Neuron (in vitro differentiated cells): ENCODE measurements around the gene PLEKHG3.
"Not testable (repeated sequence)": the region's sequence is repeated elsewhere in the genome, so short reads cannot be mapped to it uniquely, and the experiment has no call there.

Experiments used
- H2AFZ ChIP-seq: one replicate; pipeline ENCODE4 v1.6.1; 2013; ENCODE audit warnings: low read depth, mild to moderate bottlenecking, inconsistent platforms, low read length, moderate library complexity
- H3K27me3 ChIP-seq: one replicate; pipeline ENCODE4 v1.6.1; 2013; ENCODE audit warnings: low read length; ENCODE audit not compliant: insufficient read depth
- H3K36me3 ChIP-seq: one replicate; pipeline ENCODE4 v1.6.1; 2013; ENCODE audit warnings: low read length; ENCODE audit not compliant: insufficient read depth
- H3K4me1 ChIP-seq: one replicate; pipeline ENCODE4 v1.6.1; 2013; ENCODE audit warnings: low read length; ENCODE audit not compliant: insufficient read depth
- H3K4me3 ChIP-seq: 2 replicates; pipeline ENCODE4 v1.5.1; 2013; ENCODE audit warnings: mild to moderate bottlenecking, low read length, moderate library complexity
- H3K9me3 ChIP-seq: one replicate; pipeline ENCODE4 v1.6.1; 2013; ENCODE audit warnings: low read length

PLEKHG3 gene

GRCh38 chr14:64680013-64680713 lies 24.1 kb upstream of the PLEKHG3 start:
- Histone ChIP-seq H3K4me3 (no peak overlapping the region), H3K4me1 (no peaks in the 10 kb centered on the region), H2AFZ (no peak overlapping the region), H3K27me3 (peaks cover 7% of the 10 kb centered on the region), H3K36me3 (no peaks in the 10 kb centered on the region), H3K9me3 (no peaks in the 10 kb centered on the region)

GRCh38 chr14:64680714-64681065 lies 23.5 kb upstream of the PLEKHG3 start:
- Histone ChIP-seq H3K4me1 (no peaks in the 10 kb centered on the region), H2AFZ (no peak overlapping the region), H3K4me3 (no peak overlapping the region), H3K9me3 (no peaks in the 10 kb centered on the region), H3K27me3 (peaks cover 9% of the 10 kb centered on the region), H3K36me3 (no peaks in the 10 kb centered on the region)

DNA sequence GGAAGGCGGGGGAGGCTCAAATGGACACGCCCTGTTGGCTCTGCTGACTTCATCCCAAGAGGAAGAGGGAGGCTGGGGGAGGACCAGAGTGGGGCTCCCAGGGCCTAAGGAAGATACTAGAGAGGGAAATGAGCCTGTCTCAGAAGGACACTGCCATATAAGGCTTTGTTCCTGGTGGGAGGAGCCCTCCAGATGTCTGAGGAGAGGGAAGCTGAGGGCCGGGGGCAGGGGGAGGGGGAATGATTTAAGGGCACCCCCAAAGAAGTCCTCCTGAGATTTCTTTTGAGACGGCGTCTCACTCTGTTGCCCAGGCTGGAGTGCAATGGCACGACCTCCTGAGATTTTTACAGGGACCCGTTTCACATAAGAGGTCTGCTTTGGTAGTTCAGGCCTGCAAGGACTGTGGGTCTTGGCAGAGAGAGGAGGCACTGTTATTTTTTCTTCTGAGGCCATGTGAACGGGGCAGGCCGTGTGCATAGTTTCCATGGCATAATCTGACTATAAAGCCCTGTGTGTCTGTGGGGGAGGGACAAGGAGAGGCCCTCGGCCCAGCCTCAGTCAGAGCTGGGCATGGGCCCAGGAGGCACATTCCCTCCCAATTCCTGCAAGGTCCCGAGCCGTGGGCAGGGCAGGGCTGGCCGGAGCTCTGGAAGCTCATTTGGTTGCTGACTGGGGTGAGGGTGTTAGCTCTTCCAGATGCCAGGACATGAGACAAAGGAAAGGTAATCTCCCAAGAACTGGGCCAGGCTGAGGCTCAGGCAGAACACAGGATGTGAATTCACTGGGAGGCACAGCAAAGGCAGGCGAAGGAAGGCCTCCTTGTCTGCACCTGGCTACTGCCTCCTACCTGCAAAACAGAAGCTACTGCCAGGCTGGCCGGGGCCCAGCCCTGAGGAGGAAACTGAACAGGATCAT lies 22.2 kb upstream of the PLEKHG3 start:
- no peak overlapping the region for H3K4me3 ChIP-seq
- H3K36me3 ChIP-seq = no peaks in the 10 kb centered on the region
- no peak overlapping the region for H2AFZ ChIP-seq
- H3K4me1 ChIP-seq = no peaks in the 10 kb centered on the region
- H3K9me3 ChIP-seq = no peaks in the 10 kb centered on the region
- H3K27me3 ChIP-seq = peaks cover 12% of the 10 kb centered on the region

GRCh38 chr14:64682843-64683242 lies 21.4 kb upstream of the PLEKHG3 start:
- H2AFZ ChIP-seq = no peak overlapping the region
- H3K4me1 ChIP-seq = no peaks in the 10 kb centered on the region
- H3K4me3 ChIP-seq = no peak overlapping the region
- H3K36me3 ChIP-seq = no peaks in the 10 kb centered on the region
- no peaks in the 10 kb centered on the region for H3K9me3 ChIP-seq
- peaks cover 12% of the 10 kb centered on the region for H3K27me3 ChIP-seq

DNA sequence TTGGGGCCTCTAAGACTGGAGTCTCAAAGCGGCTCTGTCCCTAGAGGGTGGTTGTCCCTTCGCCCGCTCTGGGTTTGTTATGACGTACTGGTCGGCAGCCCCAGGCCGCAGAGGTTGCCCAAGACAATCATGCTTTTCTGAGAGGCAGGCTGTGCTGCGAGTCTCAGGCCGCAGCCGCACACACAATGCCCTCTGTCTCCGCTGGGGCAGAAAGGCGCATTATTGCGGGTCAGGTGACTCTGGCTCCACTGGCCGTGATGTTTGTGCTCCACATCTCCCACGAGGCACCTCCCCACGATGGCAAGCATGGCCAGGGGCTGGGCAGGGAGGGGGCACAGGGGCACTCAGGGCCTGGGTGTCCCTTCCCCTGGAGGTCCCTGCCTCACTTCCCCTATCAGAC lies 21.0 kb upstream of the PLEKHG3 start:
- Histone ChIP-seq H3K27me3 (peaks cover 14% of the 10 kb centered on the region), H3K36me3 (no peaks in the 10 kb centered on the region), H3K9me3 (no peaks in the 10 kb centered on the region), H3K4me3 (no peak overlapping the region), H2AFZ (no peak overlapping the region), H3K4me1 (no peaks in the 10 kb centered on the region)

DNA sequence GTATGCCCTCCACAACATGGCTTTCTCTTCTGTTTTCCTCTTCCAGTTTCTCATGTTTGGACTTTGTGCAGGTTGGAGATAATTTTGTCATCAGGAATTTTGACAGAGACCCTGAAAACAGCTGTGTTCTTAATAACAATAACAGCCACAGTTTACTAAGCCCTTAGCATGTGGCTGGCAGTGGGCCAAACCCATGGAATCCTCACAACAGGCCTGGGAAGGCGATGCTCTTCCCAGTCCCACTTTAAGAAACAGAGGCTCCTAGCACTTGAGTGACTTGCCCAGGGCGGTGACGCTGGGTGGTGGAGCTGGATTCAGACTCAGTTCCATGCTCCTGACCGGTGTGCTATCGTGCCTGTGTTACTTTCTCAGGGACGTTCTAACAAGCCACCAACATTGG lies 20.1 kb upstream of the PLEKHG3 start:
- Histone ChIP-seq H3K27me3 (peaks cover 22% of the 10 kb centered on the region), H2AFZ (no peak overlapping the region), H3K4me3 (no peak overlapping the region), H3K36me3 (no peaks in the 10 kb centered on the region), H3K4me1 (no peaks in the 10 kb centered on the region), H3K9me3 (no peaks in the 10 kb centered on the region)

DNA sequence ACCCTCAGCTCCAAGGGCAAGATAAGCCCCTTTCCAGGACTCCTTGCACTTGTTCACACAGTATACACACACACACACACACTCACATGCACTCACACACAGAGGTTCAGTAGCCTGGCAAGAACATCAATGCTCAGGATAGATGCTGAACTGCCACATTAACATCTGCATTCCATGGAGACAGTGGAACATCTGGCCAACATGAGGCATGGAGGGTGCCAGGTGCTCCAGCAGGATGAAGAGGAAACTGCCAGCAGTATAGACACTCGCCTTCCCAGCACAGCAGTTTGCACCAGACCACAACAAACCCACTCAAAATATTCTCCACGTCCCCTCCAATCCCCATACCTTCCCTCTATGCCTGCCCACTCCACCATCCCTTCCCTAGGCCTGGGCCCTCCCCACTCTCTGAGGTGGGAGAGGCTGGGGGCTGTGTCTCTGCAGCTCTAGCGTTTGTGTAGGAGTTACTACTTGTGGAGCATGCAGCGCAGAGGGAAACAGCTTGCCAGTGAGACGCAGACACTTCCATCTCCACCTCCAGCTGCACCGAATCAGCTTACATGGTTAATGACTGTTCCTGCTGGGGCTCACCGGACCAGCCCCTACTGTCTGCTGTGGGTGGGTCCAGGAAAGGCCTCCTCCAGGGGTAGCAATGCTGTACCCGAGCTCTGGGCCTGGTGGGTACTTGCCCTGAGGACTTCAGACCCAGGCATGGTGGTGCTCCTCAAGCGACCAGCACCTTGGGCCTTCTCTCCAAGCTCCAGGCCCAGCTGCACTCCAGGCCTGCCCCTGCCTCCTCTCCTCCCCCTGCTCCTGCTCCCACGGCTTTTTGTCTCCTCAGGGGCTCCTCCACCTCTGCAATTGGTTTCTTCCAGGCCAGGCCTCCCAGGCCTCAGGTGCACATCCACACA lies 18.6 kb upstream of the PLEKHG3 start:
- Histone ChIP-seq H3K27me3 (peaks cover 24% of the 10 kb centered on the region), H3K9me3 (no peaks in the 10 kb centered on the region), H3K4me1 (no peaks in the 10 kb centered on the region), H2AFZ (no peak overlapping the region), H3K36me3 (no peaks in the 10 kb centered on the region), H3K4me3 (no peak overlapping the region)

- Histone ChIP-seq H2AFZ (no peak overlapping the region), H3K4me1 (no peaks in the 10 kb centered on the region), H3K27me3 (peaks cover 24% of the 10 kb centered on the region), H3K4me3 (no peak overlapping the region), H3K9me3 (no peaks in the 10 kb centered on the region), H3K36me3 (no peaks in the 10 kb centered on the region)
Measured at GRCh38 chr14:64686282-64686615, 18.0 kb upstream of the PLEKHG3 start.

GRCh38 chr14:64688031-64688430 lies 16.2 kb upstream of the PLEKHG3 start:
- Histone ChIP-seq H3K27me3 (peaks cover 24% of the 10 kb centered on the region), H3K36me3 (no peaks in the 10 kb centered on the region), H2AFZ (no peak overlapping the region), H3K4me3 (no peak overlapping the region), H3K9me3 (no peaks in the 10 kb centered on the region), H3K4me1 (peaks cover 4% of the 10 kb centered on the region)

GRCh38 chr14:64688811-64689281 lies 15.4 kb upstream of the PLEKHG3 start:
- Histone ChIP-seq H3K27me3 (peaks cover 24% of the 10 kb centered on the region), H3K9me3 (no peaks in the 10 kb centered on the region), H3K4me1 (peaks cover 11% of the 10 kb centered on the region), H2AFZ (no peak overlapping the region), H3K4me3 (no peak overlapping the region), H3K36me3 (no peaks in the 10 kb centered on the region)

DNA sequence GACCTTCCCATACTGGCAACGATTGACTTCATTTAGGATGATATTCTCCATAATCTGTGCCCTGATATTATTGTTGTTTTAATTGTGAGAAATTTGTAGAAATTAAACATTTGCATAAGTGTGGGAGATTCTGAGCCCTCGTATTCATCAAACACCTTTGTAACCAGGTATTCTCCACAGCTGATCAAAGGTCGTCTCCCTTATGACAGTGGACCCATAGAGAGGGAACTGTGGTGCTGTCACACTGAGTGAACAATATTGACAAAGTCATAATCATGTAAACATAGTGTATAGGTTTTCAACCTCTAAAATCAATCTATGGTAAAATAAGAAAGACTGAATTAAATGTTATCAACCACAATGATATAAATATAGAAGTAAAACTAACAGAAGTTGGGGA lies 14.9 kb upstream of the PLEKHG3 start:
- Histone ChIP-seq H3K4me3 (no peak overlapping the region), H3K27me3 (peaks cover 22% of the 10 kb centered on the region), H3K36me3 (no peaks in the 10 kb centered on the region), H3K9me3 (no peaks in the 10 kb centered on the region), H2AFZ (no peak overlapping the region), H3K4me1 (peaks cover 15% of the 10 kb centered on the region)

DNA sequence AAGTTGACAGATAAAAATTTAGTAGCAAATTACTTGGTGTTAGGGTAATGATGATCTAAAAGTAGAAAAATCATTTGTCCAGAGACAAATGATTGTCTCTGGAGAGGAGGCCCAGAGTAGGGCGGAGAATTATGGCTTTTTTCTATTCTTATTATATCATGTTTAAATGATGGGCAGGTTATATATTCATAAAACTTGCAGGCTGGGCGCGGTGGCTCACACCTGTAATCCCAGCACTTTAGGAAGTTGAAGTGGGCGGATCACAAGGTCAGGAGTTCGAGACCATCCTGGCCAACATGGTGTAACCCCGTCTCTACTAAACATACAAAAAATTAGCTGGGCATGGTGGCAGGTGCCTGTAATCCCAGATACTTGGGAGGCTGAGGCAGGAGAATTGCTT lies 13.6 kb upstream of the PLEKHG3 start:
- H2AFZ ChIP-seq, H3K9me3 ChIP-seq, H3K36me3 ChIP-seq, H3K4me3 ChIP-seq: not testable (repeated sequence)
- H3K27me3 ChIP-seq = peaks cover 24% of the 10 kb centered on the region
- peaks cover 15% of the 10 kb centered on the region for H3K4me1 ChIP-seq

- H2AFZ ChIP-seq = no peak overlapping the region
- no peak overlapping the region for H3K4me3 ChIP-seq
- no peaks in the 10 kb centered on the region for H3K9me3 ChIP-seq
- peaks cover 15% of the 10 kb centered on the region for H3K4me1 ChIP-seq
- H3K27me3 ChIP-seq = peaks cover 24% of the 10 kb centered on the region
- H3K36me3 ChIP-seq = no peaks in the 10 kb centered on the region
Measured at GRCh38 chr14:64691376-64691775, 12.8 kb upstream of the PLEKHG3 start.
